Mesenchymal stem cell (in vitro differentiated cells and primary cell): Measurements from ENCODE around the gene METTL2A.
"Not testable (repeated sequence)": the region's sequence is repeated elsewhere in the genome, so short reads cannot be mapped to it uniquely, and the experiment has no call there.

Experiments used
- DNase-seq: peaks from one replicate; pipeline ENCODE4 v3.0.0-alpha.2; 2013
- H2AFZ ChIP-seq: one replicate; pipeline ENCODE4 v1.6.1; 2013; ENCODE audit warnings: low read depth, mild to moderate bottlenecking, control low read depth, inconsistent platforms, low read length, moderate library complexity
- H2AK5ac ChIP-seq: 2 replicates; pipeline ENCODE4 v1.6.1; 2013; ENCODE audit warnings: low read length, moderate library complexity, mild to moderate bottlenecking, inconsistent platforms; ENCODE audit not compliant: severe bottlenecking
- H2BK120ac ChIP-seq: one replicate; pipeline ENCODE4 v1.6.1; 2013; ENCODE audit warnings: low read depth, mild to moderate bottlenecking, inconsistent platforms, low read length, moderate library complexity
- H2BK12ac ChIP-seq, 2 experiments: one replicate each; pipeline ENCODE4 v1.6.1; 2013; ENCODE audit warnings: inconsistent platforms in 2 of 2, low read length in 2 of 2, mild to moderate bottlenecking in 2 of 2, moderate library complexity in 2 of 2, control low read depth in 1 of 2
- H2BK15ac ChIP-seq: one replicate; pipeline ENCODE4 v1.6.1; 2013; ENCODE audit warnings: mild to moderate bottlenecking, low read depth, inconsistent platforms; ENCODE audit not compliant: poor library complexity, severe bottlenecking
- H2BK5ac ChIP-seq: 2 replicates; pipeline ENCODE4 v1.6.1; 2013; ENCODE audit warnings: low read depth, mild to moderate bottlenecking, low read length, control low read depth, inconsistent platforms; ENCODE audit not compliant: poor library complexity, severe bottlenecking
- H3K14ac ChIP-seq, 2 experiments: one replicate each; pipeline ENCODE4 v1.6.1; 2013; ENCODE audit warnings: inconsistent platforms in 2 of 2, low read length in 2 of 2, control low read depth in 1 of 2, mild to moderate bottlenecking in 1 of 2, moderate library complexity in 1 of 2
- H3K18ac ChIP-seq, 2 experiments: one replicate each; pipeline ENCODE4 v1.6.1; 2013; ENCODE audit warnings: inconsistent platforms in 2 of 2, low read length in 2 of 2, control low read depth in 1 of 2, low read depth in 1 of 2, mild to moderate bottlenecking in 1 of 2
- H3K23ac ChIP-seq, 2 experiments: one replicate each; pipeline ENCODE4 v1.6.1; 2013; ENCODE audit warnings: inconsistent platforms in 2 of 2, low read length in 2 of 2, mild to moderate bottlenecking in 2 of 2, moderate library complexity in 2 of 2, control low read depth in 1 of 2
- H3K27ac ChIP-seq: 2 replicates; pipeline ENCODE4 v1.5.1; 2013; ENCODE audit warnings: mild to moderate bottlenecking, moderate library complexity, low read length, control low read depth, inconsistent platforms; ENCODE audit not compliant: poor library complexity, severe bottlenecking
- H3K27me3 ChIP-seq, 2 experiments: 2 replicates each; pipeline versions ENCODE4 v1.6.1 to v1.7.0; 2013; ENCODE audit warnings: low read length in 2 of 2, mild to moderate bottlenecking in 2 of 2, moderate library complexity in 2 of 2, control low read depth in 1 of 2, inconsistent platforms in 1 of 2; ENCODE audit not compliant: control insufficient read depth in 1 of 2, insufficient read depth in 1 of 2
- H3K36me3 ChIP-seq, 2 experiments: 2 replicates each; pipeline versions ENCODE4 v1.6.1 to v1.7.0; 2013; ENCODE audit warnings: low read length in 2 of 2, control low read depth in 1 of 2, inconsistent platforms in 1 of 2, low read depth in 1 of 2, mild to moderate bottlenecking in 1 of 2; ENCODE audit not compliant: insufficient read depth in 2 of 2, control insufficient read depth in 1 of 2
- H3K4ac ChIP-seq, 2 experiments: one replicate each; pipeline ENCODE4 v1.6.1; 2013; ENCODE audit warnings: inconsistent platforms in 2 of 2, low read length in 2 of 2, mild to moderate bottlenecking in 2 of 2, moderate library complexity in 2 of 2, control low read depth in 1 of 2, low read depth in 1 of 2
- H3K4me1 ChIP-seq: 2 replicates; pipeline ENCODE4 v1.6.1; 2013; ENCODE audit warnings: low read depth, low read length, control low read depth; ENCODE audit not compliant: control insufficient read depth, insufficient read depth
- H3K4me2 ChIP-seq: 2 replicates; pipeline ENCODE4 v1.6.1; 2013; ENCODE audit warnings: low read length, mild to moderate bottlenecking, inconsistent platforms; ENCODE audit not compliant: poor library complexity, severe bottlenecking
- H3K4me3 ChIP-seq, 2 experiments: 2 replicates each; pipeline versions ENCODE4 v1.5.1 to v1.7.0; 2013; ENCODE audit warnings: low read length in 2 of 2, mild to moderate bottlenecking in 2 of 2, control low read depth in 1 of 2, low read depth in 1 of 2; ENCODE audit not compliant: insufficient read depth in 1 of 2
- H3K79me1 ChIP-seq: replicated peaks from 2 replicates; pipeline ENCODE4 v1.6.1; 2013; ENCODE audit warnings: mild to moderate bottlenecking, control low read depth, low read length, inconsistent platforms; ENCODE audit not compliant: poor library complexity, severe bottlenecking
- H3K9ac ChIP-seq: 2 replicates; pipeline ENCODE4 v1.7.0; 2013; ENCODE audit warnings: mild to moderate bottlenecking, low read length, moderate library complexity
- H3K9me3 ChIP-seq: 2 replicates; pipeline ENCODE4 v1.7.0; 2013; ENCODE audit warnings: mild to moderate bottlenecking, low read length; ENCODE audit not compliant: control insufficient read depth
- H4K8ac ChIP-seq: one replicate; pipeline ENCODE4 v1.6.1; 2013; ENCODE audit warnings: inconsistent platforms, mild to moderate bottlenecking, low read length, moderate library complexity
- H4K91ac ChIP-seq: one replicate; pipeline ENCODE4 v1.6.1; 2013; ENCODE audit warnings: mild to moderate bottlenecking, low read length, inconsistent platforms
- WGBS: methylation state at CpG from one replicate; pipeline ENCODE4 v1.1.7; 2013; ENCODE audit warnings: mixed read lengths; 5-methylcytosine and 5-hydroxymethylcytosine counted together

The METTL2A gene

DNA sequence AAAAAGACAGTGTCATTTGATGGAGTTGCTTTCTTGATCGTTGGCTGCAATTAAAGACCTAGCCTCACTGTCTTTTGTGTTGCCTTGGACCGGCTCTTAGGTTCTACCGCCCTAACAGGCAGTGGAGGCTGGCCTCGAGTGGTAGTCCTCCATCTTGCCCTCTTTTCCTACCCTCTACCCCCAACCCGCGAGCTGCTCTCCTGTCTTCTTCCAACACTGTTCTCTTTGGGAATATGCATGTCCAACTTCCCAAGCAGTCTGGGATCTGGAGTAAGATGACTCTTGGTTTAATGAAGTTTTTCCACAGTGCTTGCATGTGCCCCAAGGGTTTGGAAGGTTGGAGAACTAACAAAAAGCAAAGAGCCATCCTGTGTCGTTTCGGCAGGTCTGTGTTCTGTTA lies 53.4 kb downstream of the METTL2A start:
- not testable (repeated sequence) for H3K18ac ChIP-seq, H3K79me1 ChIP-seq, H3K14ac ChIP-seq, H3K23ac ChIP-seq, H3K27me3 ChIP-seq, H2BK120ac ChIP-seq, H2BK12ac ChIP-seq, H2AFZ ChIP-seq, H3K36me3 ChIP-seq, H4K8ac ChIP-seq, H3K4ac ChIP-seq, H2BK5ac ChIP-seq, H3K4me1 ChIP-seq, H3K27ac ChIP-seq, H3K9me3 ChIP-seq, H2BK15ac ChIP-seq, H2AK5ac ChIP-seq, H4K91ac ChIP-seq, H3K4me2 ChIP-seq
- H3K9ac ChIP-seq: peak overlapping the region; percentile 83
- DNase-seq: peak; percentile 6
- 97% methylated on average over 8 of the region's 8 CpGs for WGBS
- peak overlapping the region in 1 of 2 experiments; percentile 81 for H3K4me3 ChIP-seq

DNA sequence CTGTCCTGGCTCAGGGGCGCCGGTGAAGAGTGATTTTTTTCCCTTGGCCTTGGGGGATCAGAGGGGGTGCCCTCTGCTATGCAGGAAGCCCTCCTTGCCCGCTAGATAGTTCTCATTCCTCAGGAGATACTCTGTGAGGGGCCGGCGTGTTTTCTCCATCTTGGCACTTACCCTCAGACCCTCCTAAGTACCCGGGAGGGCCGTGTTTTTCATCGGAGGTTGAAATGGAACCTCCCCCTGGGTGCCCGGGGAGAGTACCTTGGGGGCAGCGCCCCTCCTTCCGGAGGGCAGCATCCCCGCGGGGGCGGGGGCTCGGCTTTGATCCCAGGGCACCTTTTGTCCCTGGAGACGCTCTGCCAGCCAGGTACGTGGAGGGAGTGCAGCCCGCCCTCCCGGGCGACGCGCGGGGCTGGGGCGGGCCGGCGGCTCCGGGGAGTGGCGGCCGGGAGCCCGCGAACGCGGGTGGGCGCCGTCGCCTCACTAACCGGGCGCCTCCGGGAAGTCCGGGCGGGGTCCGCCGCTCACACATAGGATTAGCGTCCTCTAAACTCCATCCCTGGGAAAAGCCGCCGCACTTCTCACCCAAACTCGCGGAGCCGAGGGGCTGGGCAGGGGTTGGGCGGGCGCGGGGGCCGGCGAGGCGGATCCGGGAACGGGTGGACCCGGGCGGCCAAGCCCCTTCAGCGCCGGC lies 54.2 kb downstream of the METTL2A start:
- peak overlapping the region; percentile 89 for H2BK15ac ChIP-seq
- H2AK5ac ChIP-seq, H3K4me1 ChIP-seq, H2AFZ ChIP-seq, H2BK12ac ChIP-seq, H3K9me3 ChIP-seq, H3K23ac ChIP-seq, H3K79me1 ChIP-seq, H3K27me3 ChIP-seq, H2BK5ac ChIP-seq, H3K27ac ChIP-seq, H3K36me3 ChIP-seq, H3K14ac ChIP-seq: not testable (repeated sequence)
- peak overlapping the region; percentile 16 to 51 for H3K4ac ChIP-seq
- peak overlapping the region; percentile 54 for H4K8ac ChIP-seq
- peak overlapping the region; percentile 68 for H4K91ac ChIP-seq
- H2BK120ac ChIP-seq: peak overlapping the region; percentile 94
- H3K18ac ChIP-seq: peak overlapping the region; percentile 54 to 76
- peak overlapping the region; percentile 71 to 81 for H3K4me3 ChIP-seq
- DNase-seq: peak; percentile 31
- 7% methylated on average over 23 of the region's 61 CpGs for WGBS
- peak overlapping the region; percentile 83 for H3K9ac ChIP-seq
- peak overlapping the region; percentile 87 for H3K4me2 ChIP-seq

DNA sequence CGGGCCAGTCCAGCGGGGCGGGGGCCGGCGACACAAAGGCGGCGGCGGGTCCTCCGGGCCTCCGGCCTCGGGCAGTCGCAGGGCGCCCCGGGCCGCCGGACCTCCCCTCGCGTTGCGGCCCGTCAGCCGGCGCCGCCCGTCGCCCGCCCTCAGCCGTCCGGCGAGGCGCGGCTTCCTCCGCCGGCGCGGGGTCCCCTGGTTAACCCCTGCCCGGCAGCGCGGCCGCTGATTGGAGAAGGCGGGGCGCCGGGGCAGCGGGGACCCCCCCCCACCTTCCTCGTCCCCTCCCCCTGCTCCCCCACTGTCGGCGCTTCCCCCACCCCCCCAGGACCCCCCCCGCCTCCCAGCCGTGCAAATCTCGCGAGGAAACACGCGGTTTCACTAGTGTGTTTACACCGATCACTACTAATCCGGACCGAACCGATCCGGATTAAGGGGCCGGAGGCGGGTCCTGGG lies 54.8 kb downstream of the METTL2A start, which contains the start of gene TLK2:
TSS of gene TLK2 (plus strand) at position 402 of the 456 bp plus-strand sequence. CDS start 2,301 bp downstream, outside the sequence.
- H3K27ac ChIP-seq: peak within 1 kb of the TSS; percentile 44
- peak within 1 kb of the TSS; percentile 72 to 83 for H3K4me3 ChIP-seq
- H3K4ac ChIP-seq: peak within 1 kb of the TSS; percentile 51 to 87
- H3K18ac ChIP-seq: peak within 1 kb of the TSS; percentile 70 to 76
- H3K4me2 ChIP-seq: peak within 1 kb of the TSS; percentile 87
- DNase-seq: peak; percentile 81
- peak within 1 kb of the TSS; percentile 68 for H4K91ac ChIP-seq
- no peak within 1 kb of the TSS for H2AFZ ChIP-seq
- H2BK5ac ChIP-seq: no peak within 1 kb of the TSS
- H4K8ac ChIP-seq: peak within 1 kb of the TSS; percentile 54
- peaks cover 0 to 11% of the 10 kb centered on the region in 2 experiments for H3K36me3 ChIP-seq
- peaks cover 2% of the 10 kb centered on the region for H3K79me1 ChIP-seq
- 11% methylated on average over 17 of the region's 59 CpGs for WGBS
- H2BK15ac ChIP-seq: peak within 1 kb of the TSS; percentile 89
- H3K27me3 ChIP-seq: no peaks in the 10 kb centered on the region
- H2BK12ac ChIP-seq: no peak within 1 kb of the TSS
- no peaks in the 10 kb centered on the region for H3K4me1 ChIP-seq
- H3K14ac ChIP-seq: peak within 1 kb of the TSS in 1 of 2 experiments; percentile 48
- H2AK5ac ChIP-seq: no peak within 1 kb of the TSS
- no peaks in the 10 kb centered on the region for H3K9me3 ChIP-seq
- peak within 1 kb of the TSS; percentile 94 for H3K9ac ChIP-seq
- H2BK120ac ChIP-seq: peak within 1 kb of the TSS; percentile 94
- H3K23ac ChIP-seq: no peak within 1 kb of the TSS

DNA sequence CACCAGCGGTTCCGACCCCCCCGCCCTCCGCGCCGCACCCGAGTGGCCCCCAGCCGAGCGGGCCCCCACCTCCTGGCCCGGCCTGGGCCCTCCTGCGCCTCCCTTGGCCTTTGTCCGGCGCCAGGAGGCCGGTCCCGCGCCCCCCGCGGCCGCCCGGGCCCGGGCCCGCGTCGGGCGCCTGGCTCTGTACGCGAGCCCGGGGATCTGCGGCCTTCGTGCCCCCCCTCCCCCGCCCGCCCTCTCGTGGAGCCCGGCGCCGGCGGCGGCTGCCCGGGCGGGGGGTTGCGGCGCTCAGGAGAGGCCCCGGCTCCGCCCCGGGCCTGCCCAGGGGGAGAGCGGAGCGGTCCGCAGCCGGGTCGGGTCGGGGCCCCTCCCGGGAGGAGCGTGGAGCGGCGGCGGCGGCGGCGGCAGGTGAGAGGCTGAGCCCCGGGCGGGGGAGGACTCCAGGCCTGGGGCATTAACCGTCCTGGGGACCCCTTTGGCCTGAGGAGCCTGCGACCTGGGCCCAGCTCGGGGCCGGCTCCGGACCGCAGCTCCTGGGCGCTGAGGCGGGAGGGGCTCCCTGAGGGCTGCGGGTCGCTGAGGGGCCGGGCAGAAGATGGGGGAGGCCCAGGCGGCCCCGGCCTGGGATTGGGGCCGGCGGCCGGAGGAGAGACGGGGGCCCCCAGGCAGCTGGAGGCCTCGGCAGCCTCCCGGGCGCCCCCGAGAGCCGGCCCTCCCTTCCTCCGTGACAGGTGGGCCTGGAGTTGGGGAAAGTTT lies 55.4 kb downstream of the METTL2A start:
- H3K79me1 ChIP-seq, H4K8ac ChIP-seq, H3K27me3 ChIP-seq, H2BK15ac ChIP-seq, H3K4me1 ChIP-seq, H3K9me3 ChIP-seq, H2AFZ ChIP-seq, H2AK5ac ChIP-seq, H2BK5ac ChIP-seq, H2BK12ac ChIP-seq, H3K4me2 ChIP-seq, H3K27ac ChIP-seq, H3K23ac ChIP-seq: not testable (repeated sequence)
- Histone ChIP-seq H3K36me3 (peaks cover 0 to 11% of the 10 kb centered on the region in 2 experiments), H3K18ac (peak overlapping the region; percentile 70), H3K4ac (peak overlapping the region in 1 of 2 experiments; percentile 87), H3K4me3 (peak overlapping the region; percentile 72 to 83), H4K91ac (peak overlapping the region; percentile 39), H3K9ac (peak overlapping the region; percentile 94), H2BK120ac (peak overlapping the region; percentile 85), H3K14ac (peak overlapping the region in 1 of 2 experiments; percentile 48)
- DNase-seq: peak; percentile 15
- WGBS: 3% methylated on average over 24 of the region's 84 CpGs
